CD4-positive, CD25-positive, alpha-beta regulatory T cell (primary cell): ENCODE measurements around the gene GRIA2. TPM values are rescaled to one million over a fixed set of nuclear protein-coding genes. Genes with fewer than 3 reads are reported as not detected.
A peak's percentile ranks its signal among the peaks of the same experiment; 100 is the strongest.

Source experiments
- ATAC-seq, 2 donors: fragments of 150-1000 bp; cut with Tn5 transposase; one replicate each; pipeline ENCODE4 v1.10.0; 2021; ENCODE audit warnings: low read depth in 2 of 2, moderate number of reproducible peaks in 2 of 2, moderate library complexity in 1 of 2
- DNase-seq, 3 donors: peaks; one replicate each; pipeline versions ENCODE4 v3.0.0 to v3.0.0-alpha.2; 2012 to 2022; ENCODE audit warnings: mixed read lengths in 1 of 3
- H3K27ac ChIP-seq: one replicate; pipeline ENCODE4 v1.7.0; 2013; ENCODE audit warnings: mild to moderate bottlenecking, low read length; ENCODE audit not compliant: insufficient read depth, poor library complexity, severe bottlenecking
- H3K27me3 ChIP-seq: one replicate; pipeline ENCODE4 v1.7.0; 2013; ENCODE audit warnings: low read length; ENCODE audit not compliant: control insufficient read depth, insufficient read depth
- H3K36me3 ChIP-seq: one replicate; pipeline ENCODE4 v1.7.0; 2013; ENCODE audit warnings: mild to moderate bottlenecking, low read length, moderate library complexity; ENCODE audit not compliant: control insufficient read depth, insufficient read depth
- H3K4me1 ChIP-seq: 2 replicates; pipeline ENCODE4 v1.7.0; 2013; ENCODE audit warnings: mild to moderate bottlenecking, low read length; ENCODE audit not compliant: insufficient read depth, control insufficient read depth, poor library complexity, severe bottlenecking
- H3K4me3 ChIP-seq: one replicate; pipeline ENCODE4 v1.7.0; 2013; ENCODE audit warnings: low read depth, mild to moderate bottlenecking, low read length, moderate library complexity
- H3K9me3 ChIP-seq, 2 experiments: 1 replicate in 1 of 2; 2 replicates in 1 of 2; pipeline ENCODE4 v1.7.0; 2013; ENCODE audit warnings: low read length in 2 of 2, mild to moderate bottlenecking in 1 of 2, moderate library complexity in 1 of 2; ENCODE audit not compliant: control insufficient read depth in 2 of 2
- H3K27ac Mint-ChIP-seq, 3 donors: one replicate each; pipeline ENCODE4 v1.8.0; 2020 to 2022; ENCODE audit warnings: mild to moderate bottlenecking in 3 of 3, mixed read lengths in 3 of 3, moderate library complexity in 2 of 3
- H3K27me3 Mint-ChIP-seq: one replicate; pipeline ENCODE4 v1.8.0; 2022; ENCODE audit warnings: mild to moderate bottlenecking, mixed read lengths
- H3K36me3 Mint-ChIP-seq: one replicate; pipeline ENCODE4 v1.8.0; 2020; ENCODE audit warnings: mixed read lengths
- H3K4me1 Mint-ChIP-seq, 4 donors: one replicate each; pipeline ENCODE4 v1.8.0; 2020 to 2022; ENCODE audit warnings: mixed read lengths in 4 of 4, mild to moderate bottlenecking in 1 of 4
- H3K4me3 Mint-ChIP-seq, 4 donors: one replicate each; pipeline ENCODE4 v1.8.0; 2020 to 2022; ENCODE audit warnings: mild to moderate bottlenecking in 4 of 4, mixed read lengths in 4 of 4, moderate library complexity in 3 of 4
- H3K9me3 Mint-ChIP-seq, 7 donors: one replicate each; pipeline ENCODE4 v1.8.0; 2020 to 2022; ENCODE audit warnings: mixed read lengths in 7 of 7, mild to moderate bottlenecking in 3 of 7, moderate library complexity in 2 of 7
- polyA plus RNA-seq, 4 donors: library from polyadenylated mRNA; unstranded; fragments of 300-500 nt; fragmentation: Illumina TruSeq; gene quantifications; one replicate each; pipeline ENCODE4 v1.2.3, GENCODE V29; 2021
- total RNA-seq: library from RNA; stranded (reverse); gene quantifications from one replicate; pipeline ENCODE4 v1.2.3, GENCODE V29; 2022

Gene GRIA2
- total and polyA plus RNA-seq, 5 donors from 2014 or later = not detected

GRCh38 chr4:157372567-157372966 is 152.0 kb downstream of the GRIA2 start:
- Histone ChIP-seq H3K4me3 (no peak overlapping the region), H3K36me3 (no peaks in the 10 kb centered on the region), H3K27me3 (no peaks in the 10 kb centered on the region), H3K27ac (no peak overlapping the region), H3K9me3 (no peaks in the 10 kb centered on the region), H3K4me1 (no peaks in the 10 kb centered on the region)
- peaks cover 0 to 8% (median 4%) of the 10 kb centered on the region in 7 donors for H3K9me3 Mint-ChIP-seq
- H3K27me3 Mint-ChIP-seq = no peaks in the 10 kb centered on the region
- H3K27ac Mint-ChIP-seq = no peak overlapping the region
- DNase-seq (no peak), ATAC-seq (no peak)
- no peak overlapping the region for H3K4me3 Mint-ChIP-seq
- no peaks in the 10 kb centered on the region for H3K36me3 Mint-ChIP-seq
- H3K4me1 Mint-ChIP-seq = no peaks in the 10 kb centered on the region

DNA sequence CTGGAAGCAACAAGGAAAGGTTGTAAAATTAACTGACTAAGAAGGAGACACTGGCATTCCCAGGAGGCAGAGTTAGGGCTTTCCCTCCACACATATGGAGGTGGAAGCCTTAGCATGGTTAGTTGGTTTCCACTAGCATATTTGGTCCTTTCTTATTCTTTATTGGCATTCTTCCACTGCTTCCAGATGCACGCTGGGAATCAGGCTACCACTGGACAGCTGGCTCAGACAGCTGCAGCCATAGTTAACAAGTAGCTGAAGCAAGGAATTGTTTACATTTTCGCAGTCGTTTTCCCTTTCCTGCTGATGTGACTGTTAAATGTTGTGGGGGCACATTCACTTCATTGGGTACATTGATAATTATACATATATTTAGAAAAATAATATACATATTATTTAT is 169.2 kb downstream of the GRIA2 start:
- H3K27ac Mint-ChIP-seq = no peak overlapping the region

GRCh38 chr4:157405070-157405469 is 184.5 kb downstream of the GRIA2 start:
- ATAC-seq (no peak), DNase-seq (no peak)
- no peak overlapping the region for H3K27ac Mint-ChIP-seq
- H3K27me3 ChIP-seq = no peaks in the 10 kb centered on the region
- no peaks in the 10 kb centered on the region for H3K4me1 ChIP-seq
- no peaks in the 10 kb centered on the region for H3K36me3 ChIP-seq
- H3K36me3 Mint-ChIP-seq = no peaks in the 10 kb centered on the region
- no peak overlapping the region for H3K4me3 ChIP-seq
- peaks cover 0 to 13% (median 6%) of the 10 kb centered on the region in 7 donors for H3K9me3 Mint-ChIP-seq
- H3K27me3 Mint-ChIP-seq = no peaks in the 10 kb centered on the region
- H3K9me3 ChIP-seq = peaks cover 0 to 9% of the 10 kb centered on the region in 2 experiments
- no peak overlapping the region for H3K27ac ChIP-seq
- H3K4me1 Mint-ChIP-seq = no peaks in the 10 kb centered on the region
- H3K4me3 Mint-ChIP-seq = peak overlapping the region in 1 of 4 donors; percentile 38

More for the DNA sequence above, 169.2 kb downstream of the GRIA2 start:
- peaks cover 0 to 3% of the 10 kb centered on the region in 2 experiments for H3K9me3 ChIP-seq
- H3K36me3 ChIP-seq = no peaks in the 10 kb centered on the region
- Mint-ChIP-seq H3K9me3 (peaks cover 0 to 14% (median 2%) of the 10 kb centered on the region in 7 donors), H3K27me3 (no peaks in the 10 kb centered on the region), H3K4me1 (no peaks in the 10 kb centered on the region), H3K4me3 (no peak overlapping the region), H3K36me3 (no peaks in the 10 kb centered on the region)
- no peak for DNase-seq
- H3K27ac ChIP-seq = no peak overlapping the region
- H3K4me3 ChIP-seq = no peak overlapping the region
- H3K27me3 ChIP-seq = no peaks in the 10 kb centered on the region
- no peaks in the 10 kb centered on the region for H3K4me1 ChIP-seq
- ATAC-seq = no peak

Other genes with a start within 250 kb of the GRIA2 start
- gene PDGFC, start 248.9 kb upstream of the GRIA2 start, total RNA-seq = 0.62 TPM
- gene PDGFC, start 248.9 kb upstream of the GRIA2 start, polyA plus RNA-seq = not detected
- not detected for gene GLRB, start 144.6 kb upstream of the GRIA2 start, total RNA-seq
- gene GLRB, start 144.6 kb upstream of the GRIA2 start, polyA plus RNA-seq = not detected